Measurements from ENCODE around the gene NXPE3.
A peak's percentile ranks its signal among the peaks of the same experiment; 100 is the strongest.

NXPE3 gene

DNA sequence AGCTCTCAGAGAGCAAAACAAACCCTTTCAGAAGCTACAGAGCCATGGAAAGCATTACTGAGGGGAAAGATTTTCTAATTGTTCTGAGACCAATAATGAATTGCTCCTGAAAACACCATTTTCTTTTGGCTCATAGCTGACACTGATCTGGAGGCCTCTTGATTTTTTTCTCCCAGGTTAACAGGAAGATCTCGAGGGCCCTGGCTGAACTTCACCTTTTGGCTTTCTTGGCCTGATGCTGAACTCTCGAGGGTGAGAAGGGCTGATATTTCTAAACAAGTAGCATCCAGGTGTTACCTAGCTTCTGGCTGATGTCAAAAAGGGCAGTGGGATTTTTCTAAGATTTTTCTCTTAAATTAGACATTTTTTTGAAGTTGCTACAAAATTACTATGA, 50.4 kb downstream of the NXPE3 start:
- DNase-seq, result no peak

DNA sequence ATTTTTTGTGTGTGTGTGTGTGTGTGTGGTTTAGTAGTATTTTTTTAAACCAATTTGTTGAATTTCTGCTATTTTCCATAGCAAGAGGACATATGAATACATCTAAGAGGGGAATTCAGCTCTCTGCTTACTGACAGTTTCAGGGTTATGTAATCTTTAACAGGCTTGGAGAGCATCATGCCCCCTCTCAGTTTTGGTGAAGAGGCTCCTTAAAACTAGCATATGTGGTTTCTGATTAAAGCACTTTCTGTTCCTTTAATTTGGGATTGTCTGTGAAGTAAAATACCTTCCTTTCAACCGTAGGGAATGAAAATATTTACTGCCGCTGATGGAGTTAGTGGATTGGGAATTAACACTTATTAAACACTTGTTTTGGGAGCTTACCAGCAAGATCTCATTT, 50.9 kb downstream of the NXPE3 start:
- DNase-seq, result no peak

DNA sequence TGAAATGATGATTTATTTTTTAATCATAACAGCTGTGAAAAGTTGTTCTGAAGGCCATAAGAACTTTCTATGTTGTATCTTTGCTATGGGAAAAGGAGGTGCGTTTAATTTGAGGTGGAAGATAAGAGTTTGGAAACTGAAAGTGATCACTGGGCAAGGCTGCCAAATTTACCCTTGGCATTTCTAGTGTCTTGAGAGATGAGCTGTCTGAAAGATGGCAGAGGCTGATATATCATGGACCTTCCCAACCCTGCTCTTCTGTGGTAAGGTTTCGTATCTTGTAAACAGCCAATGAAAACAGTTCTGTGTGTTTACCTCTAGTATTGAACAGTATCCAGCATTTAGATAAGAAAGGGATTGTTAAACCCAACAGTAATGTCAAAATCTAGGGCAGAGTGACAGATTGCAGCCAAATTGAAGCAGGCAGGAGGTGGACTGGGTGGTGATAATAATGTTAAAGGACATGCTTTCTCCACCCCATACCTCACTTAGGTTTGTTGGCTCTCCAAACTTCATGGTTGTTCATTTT, 54.5 kb downstream of the NXPE3 start:
- peak; percentile 27 for DNase-seq

DNA sequence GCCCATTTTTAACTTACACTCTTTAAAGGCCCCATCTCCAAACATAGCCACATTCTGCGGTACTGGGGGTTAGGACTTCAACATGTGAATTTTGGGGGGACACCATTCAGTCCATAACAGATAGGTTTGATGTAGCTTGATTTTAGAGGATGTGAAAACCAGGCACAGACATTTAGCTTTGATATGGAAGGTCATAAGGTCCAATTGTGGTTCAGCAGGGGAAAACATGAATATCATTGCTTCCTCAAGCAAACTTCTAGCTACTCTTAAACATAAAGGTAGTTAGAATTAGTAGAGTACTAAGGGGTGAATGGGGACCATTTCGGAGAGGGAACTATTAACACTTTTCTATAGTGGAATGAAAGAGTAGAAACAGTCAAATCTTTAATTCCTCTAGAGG, 56.7 kb downstream of the NXPE3 start:
- DNase-seq, result no peak

DNA sequence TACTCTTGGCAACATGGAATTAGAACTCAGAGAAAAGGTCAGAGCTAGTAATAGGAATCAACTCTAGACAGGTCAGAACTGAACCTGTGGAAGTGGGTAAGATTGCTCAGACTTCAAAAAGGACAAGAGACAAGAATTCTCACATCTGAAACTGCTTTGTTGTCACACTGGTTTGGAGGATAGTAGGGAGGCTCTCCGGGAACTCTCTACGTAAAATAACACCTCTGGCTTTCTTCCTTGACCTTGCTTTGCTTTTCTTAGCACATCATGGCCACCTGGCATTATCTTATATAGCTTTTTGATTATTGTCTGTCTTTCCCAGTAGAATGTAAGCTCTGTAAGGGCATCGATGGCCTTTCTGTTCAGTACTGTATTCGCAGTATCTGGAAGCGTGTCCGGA, 57.1 kb downstream of the NXPE3 start:
- DNase-seq, result no peak

DNA sequence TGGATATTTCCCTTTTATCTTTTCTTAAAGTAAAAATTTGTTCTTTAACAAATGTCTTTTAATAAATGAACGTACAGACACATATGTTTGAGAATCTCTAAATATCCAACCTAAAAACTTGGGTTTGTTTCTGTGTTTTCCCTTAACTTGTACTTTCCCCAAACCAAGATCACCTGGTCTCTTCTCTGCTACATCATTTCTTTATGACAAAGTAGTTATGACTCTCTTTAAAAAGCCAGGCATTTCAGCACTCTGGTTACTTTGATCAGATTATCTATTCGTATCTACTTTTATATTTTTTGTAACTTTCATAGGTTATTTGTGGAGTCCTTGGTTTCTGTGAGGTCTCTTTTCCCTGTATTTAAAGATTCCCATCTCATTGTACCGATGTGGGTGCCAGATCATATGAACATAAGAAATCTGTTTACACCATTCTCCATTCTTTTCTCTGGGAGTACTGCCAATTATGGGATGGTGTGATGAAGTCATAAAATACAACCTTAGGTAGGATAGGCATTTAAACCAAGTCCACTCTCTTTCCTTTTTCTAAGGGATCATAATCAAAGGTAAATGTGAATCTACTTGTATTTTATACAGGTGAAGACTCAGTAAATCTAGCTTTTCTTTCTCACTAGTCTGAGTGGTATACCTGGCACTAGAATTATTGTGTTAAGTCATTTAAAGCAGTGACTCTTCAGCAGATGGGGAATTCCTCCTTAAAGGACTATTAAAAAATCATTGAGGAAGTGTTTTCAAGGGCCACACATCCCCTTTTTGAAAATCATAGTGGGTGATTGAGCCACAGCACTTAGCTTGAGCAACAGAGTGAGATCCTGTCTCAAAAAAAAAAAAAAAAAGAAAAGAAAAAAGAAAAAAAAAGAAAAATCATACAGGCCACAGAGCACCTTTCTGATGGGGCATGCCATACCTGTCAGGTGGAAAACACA, 57.9 kb downstream of the NXPE3 start:
- DNase-seq, result no peak

DNA sequence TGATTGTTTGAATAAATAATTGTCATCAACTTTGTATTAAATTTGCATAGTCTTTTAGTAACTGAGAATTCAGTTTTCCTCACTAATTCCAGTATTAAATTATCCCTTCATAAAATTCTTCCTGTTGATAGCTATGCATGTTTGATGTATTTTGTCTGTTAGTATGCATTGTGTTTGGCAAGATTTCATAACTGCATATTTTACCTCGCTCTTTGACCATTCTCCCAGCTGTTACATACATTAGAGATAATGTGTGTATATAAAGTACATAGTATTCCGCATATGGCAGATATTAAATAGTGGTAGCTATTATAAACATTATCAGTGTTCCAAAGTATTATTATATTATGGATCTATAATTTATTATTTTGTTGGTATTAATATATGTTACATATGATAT, 59.7 kb downstream of the NXPE3 start:
- no peak for DNase-seq

DNA sequence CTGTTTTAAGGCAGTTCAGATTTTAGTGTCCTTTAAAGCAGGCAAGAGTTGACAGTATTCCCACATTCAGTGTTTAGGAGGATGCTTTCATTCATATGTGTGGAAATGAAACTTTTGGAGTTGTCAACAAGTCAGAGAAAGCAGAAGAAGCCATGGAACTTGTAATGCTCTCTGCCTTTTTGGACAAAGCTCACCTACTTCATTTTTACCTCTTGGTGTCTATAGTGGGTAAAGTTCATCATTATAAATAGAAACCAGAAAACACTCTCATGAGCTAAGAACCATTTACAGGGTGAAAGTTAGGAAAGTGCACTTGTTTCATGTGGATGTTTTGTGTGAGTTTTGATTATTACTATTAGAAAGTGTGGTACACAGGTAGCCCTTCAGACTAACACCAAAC, 61.1 kb downstream of the NXPE3 start:
- no peak for DNase-seq

DNA sequence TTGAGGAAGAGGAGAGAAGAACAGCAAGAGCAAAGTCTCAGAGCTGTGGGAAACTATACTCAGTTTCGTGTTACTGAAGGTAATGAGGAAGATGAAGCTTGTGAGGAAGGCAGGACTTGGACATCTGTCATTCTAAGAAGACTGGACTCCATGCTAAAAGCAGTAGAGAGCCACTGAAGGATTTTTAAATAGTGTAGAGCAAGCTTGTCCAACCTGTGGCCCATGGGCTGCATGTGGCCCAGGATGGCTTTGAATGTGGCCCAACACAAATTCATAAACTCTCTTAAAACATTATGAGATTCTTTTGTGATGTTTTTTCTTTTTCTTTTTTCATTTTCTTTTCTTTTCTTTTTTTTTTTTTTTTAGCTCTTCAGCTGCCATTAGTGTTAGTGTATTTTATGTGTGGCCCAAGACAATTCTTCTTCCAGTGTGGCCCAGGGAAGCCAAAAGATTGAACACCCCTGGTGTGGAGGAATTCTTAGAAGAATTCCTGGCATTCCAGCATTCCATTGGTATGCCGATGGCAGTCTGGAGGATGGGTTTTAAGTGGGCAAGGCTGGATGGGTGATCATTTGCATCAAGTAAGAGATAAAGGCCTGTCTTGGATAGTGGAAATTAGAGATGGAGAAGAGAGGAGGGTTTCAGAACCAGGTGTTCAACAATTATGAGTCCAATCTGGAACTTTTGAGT, 63.4 kb downstream of the NXPE3 start:
- no peak for DNase-seq

DNA sequence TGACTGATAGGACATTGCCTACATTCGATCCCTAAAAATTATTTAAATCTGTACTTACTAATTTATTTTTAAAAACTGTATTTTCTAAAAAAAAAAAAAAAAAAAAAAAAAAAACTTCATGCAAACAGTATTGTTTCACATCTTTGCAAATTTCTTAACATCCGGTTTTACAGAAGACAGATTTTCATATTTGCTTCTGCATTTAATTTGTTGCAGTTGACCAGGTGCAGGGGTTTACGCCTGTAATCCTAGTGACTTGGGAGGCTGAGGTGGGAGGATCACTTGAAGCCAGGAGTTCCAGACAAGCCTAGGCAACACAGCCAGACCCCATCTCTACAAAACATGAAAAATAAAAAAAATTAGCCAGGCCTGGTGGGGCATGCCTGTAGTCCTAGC, 63.9 kb downstream of the NXPE3 start:
- DNase-seq, result no peak

DNA sequence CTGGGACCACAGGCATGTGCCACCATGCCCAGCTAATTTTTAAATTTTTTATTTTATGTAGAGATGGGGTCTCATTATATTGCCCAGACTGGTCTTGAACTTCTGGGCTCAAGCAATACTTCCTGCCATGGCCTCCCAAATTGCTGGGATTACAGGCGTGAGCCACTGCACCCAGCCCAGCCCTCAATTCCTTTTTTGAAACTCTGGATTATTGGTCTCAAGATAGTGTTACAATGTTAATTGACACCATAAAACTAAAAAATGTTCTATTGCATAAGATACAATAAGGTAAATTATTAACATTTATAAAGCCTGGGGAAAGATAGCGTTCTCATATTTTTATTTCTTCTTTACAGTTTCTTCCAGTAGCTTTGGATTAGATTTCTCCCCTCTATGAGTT, 66.4 kb downstream of the NXPE3 start:
- DNase-seq, result no peak

DNA sequence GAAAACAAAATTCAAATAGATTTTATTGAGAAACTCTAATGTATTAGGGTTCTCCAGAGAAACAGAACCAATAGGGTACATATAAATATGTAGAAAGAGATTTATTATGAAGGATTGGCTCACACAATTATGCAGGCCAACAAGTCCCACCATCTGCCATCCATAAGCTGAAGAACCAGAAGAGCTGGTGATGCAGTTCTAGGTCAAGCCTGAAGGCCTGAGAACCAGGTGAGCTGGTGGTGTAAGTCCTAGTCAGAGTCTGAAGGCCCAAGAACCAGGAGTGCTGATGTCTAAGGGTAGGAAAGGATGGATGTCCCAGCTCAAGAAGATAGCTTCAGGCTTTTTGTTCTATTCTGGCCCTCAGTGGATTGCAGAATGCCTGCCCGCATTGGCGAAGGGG, 67.7 kb downstream of the NXPE3 start:
- DNase-seq, result no peak

DNA sequence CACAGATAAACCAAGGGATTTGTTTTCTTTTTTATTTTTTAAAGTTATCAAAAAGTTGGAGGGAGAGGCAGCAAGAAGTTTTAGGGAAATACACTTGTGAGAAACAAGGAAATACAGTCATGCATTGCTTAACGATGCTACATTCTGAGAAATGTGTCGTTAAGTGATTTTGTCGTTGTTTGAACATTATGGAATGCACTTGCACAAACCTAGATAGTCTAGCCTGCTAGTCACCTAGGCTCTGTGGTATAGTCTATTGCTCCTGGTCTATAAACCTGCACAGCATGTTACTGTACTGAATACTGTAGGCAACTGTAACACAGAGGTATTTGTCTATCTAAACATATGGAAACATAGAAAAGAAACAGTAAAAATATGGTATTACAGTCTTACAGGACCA, 68.3 kb downstream of the NXPE3 start:
- DNase-seq, result no peak

DNA sequence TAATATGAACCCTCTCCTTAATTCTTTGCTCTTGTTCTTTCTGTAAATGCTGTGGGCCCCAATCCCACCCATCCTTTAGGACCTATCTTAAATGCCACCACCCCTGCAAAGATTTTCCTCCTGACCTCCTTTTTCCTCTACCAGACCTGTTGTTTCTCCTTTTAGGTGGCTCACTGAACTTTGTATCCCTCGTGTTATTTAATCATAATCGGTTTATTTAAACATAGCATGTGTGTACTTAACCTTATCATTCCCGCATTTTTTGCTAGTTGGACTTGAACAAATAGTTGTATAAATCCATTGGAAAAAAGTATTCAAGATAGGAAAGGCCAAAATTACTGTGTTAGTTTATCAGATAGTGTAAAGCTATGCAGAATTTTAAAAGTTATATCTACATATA, 69.3 kb downstream of the NXPE3 start:
- DNase-seq, result no peak

DNA sequence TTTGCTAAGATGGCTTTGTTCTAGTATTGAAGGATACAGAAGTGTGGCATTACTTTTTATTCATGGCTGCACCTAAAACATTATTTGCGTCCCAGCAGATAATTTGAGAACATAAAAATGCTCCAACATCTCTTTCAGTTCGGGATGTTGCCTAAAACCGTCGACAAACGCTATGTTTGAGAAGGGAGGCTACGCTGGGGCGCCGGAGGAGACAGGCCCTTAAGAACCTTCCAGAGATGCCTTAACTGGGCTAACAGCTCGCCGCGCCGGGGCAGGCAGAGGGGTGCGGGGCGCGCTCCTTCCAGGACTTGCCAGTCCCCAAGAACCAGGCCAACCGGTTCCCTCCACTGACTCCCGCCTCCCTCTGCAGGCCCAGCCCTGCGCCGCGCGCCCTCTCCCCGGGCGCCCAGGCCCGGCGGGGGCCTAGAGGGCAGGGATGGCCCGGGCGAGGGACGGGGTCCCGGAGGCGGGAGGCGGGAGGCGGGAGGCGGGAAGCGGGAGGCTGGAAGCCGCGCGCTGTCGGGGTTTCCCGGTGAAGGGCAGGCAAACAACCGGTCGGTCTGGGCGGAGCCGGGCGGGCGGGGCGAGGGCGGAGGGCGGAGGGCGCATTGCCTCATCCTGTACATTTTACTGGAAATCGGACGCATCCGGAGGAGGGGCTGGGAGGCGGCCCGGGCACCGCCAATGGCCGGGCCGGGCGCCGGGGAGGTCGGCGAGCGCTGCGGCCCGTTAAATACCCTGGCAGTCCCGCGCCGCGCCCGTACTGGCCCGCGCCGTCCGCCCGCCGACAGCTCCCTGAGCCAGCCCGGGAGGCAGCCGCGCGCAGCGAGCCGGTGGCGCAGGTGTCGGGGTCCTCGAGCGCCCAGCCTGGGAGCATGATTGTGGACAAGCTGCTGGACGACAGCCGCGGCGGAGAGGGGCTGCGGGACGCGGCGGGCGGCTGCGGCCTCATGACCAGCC, 70.0 kb downstream of the NXPE3 start, which contains the start of gene NFKBIZ:
TSS of gene NFKBIZ (plus strand) at position 761 of the 960 bp plus-strand sequence. CDS start at position 876, 115 bp downstream.
- DNase-seq, result peak; percentile 94

DNA sequence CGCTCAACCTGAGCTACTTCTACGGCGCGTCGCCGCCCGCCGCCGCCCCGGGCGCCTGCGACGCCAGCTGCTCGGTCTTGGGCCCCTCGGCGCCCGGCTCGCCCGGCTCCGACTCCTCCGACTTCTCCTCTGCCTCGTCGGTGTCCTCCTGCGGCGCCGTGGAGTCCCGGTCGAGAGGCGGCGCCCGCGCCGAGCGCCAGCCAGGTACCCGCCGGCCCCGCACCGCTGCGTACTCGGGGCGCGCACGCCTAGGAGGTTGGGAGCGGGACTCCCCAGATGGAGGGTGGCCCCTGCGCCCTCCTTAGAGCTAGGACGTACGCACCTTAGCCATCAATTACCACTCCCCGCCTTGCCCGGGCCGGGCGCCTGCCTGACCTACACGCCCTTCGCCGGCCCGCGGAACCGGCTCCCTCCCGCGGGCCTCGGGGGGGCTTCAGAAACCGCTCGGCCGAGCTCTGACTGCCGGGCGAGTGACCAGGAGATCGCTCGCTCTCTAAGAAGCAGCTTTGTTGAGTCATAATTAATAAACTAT, 70.8 kb downstream of the NXPE3 start:
- DNase-seq, result peak; percentile 53

DNA sequence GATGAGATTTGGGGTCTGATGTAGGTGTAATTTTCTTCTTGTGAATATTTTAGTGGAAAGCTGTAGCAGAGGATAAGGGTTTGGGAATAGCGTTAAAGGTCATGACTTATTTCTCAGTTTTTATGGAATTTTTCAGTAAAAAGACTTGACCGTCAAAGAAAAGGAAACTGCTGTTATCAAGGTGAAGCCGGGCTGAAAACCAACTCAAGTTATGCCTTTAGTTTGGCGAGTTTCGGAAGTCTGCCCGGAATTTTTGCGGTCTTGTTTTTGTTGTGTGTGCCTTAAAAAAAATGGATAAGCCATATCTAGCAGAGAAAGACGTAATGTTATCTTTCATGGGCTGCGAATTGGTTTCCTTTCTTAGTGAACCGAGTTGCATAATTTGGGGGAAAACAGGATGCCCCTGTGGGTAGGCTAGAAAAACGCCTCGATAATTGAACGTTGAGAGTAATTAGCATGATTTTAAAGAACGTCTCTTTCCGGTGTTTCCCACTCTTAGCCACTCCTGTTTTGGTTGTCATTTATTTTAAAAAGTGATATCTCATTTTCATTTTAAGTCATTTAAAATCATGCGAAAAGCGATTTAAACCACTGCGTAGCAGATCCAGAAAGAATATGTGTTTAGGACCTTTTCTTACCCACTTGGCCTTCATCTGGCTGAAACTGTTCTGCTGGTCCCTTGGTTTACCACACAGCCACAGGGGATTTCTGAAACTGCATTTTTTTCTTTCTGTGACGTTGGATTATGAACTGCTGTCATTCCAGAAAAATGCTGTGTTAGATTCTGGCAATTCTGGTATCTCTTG, 71.4 kb downstream of the NXPE3 start:
- DNase-seq, result peak; percentile 85

DNA sequence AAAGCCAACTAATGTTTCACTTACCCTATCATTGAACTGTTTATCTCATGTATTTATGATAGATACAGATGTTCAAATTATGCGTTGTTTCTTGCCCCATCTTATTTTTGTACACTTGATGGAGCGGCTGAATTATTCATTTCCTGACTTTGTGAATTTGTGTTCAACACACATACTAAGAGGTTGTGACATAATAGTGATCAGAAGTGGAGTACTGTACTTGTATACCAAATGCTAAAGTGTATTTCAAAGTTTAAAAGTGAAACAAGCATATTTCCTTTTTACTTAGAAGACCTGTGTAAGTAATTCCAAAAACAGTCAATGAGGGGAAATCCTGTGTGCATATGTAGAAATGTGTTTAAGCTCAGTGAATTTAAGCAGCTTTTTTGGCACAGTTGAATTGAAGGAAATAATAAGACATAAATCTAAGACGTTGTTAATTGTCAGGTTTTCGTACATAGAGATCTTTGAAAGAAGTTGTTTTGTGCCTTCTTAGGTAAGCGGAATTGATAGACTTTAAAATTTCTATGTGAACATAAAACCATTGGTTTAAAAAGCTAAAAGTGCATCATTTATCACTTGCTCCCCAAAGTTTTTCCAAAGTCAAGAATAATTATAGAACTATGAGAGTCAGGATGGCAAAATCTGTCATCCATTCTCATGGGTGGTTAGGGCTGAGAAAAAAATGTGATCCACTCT, 72.2 kb downstream of the NXPE3 start:
- DNase-seq, result no peak

DNA sequence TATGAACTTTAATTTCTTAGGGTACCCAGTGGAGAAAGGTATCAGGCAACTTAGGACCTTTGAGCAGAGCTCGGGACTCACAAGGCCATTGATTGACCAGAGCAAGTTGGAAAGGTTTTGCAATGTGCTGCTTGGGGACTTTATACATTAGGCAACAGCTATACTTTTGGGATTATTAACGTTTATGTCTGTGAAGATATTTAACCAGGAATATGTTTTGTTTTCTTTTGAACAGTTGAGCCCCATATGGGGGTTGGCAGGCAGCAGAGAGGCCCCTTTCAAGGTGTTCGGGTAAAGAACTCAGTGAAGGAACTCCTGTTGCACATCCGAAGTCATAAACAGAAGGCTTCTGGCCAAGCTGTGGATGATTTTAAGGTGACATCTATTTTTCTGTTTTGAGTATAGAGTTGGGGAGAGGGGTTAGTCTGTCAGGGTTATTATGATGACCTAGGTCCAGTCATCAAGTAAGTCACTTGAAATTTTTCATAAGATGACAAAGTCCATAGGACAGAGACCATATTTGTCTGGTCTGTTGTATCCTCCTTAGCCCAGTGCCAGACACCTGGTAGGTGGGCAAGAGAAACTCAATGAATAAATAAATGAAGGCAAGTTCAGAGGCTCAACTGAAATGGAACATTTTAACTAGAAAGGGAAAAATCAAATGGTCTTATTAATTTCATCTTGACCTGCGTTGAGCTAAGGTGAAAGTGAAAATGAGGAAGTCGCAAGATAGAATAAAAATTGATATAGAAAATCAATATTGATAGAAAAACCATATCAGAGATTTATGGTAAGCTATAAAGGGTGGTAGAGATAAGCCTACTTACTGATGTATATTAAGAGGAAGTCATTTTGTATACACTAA, 73.1 kb downstream of the NXPE3 start:
- DNase-seq, result no peak
